ENCODE data around the gene LIPT2. TPM values are rescaled to one million over a fixed set of nuclear protein-coding genes. Genes with fewer than 3 reads are reported as not detected.

The LIPT2 gene
- total and polyA plus RNA-seq, 4 donors = 2.3 to 6.2 (median 3.5) TPM

GRCh38 chr11:74460481-74461154 lies 32.9 kb downstream of the LIPT2 start:
- H3K27ac ChIP-seq (ENCODE audit: low read depth, low read length) = no peak overlapping the region

GRCh38 chr11:74460065-74460464 lies 33.5 kb downstream of the LIPT2 start:
- Histone ChIP-seq H3K4me3 (ENCODE audit: low read depth, low read length) (no peak overlapping the region), H3K27ac (ENCODE audit: low read depth, low read length) (no peak overlapping the region), H3K9me3 (ENCODE audit: control insufficient read depth, insufficient read depth, low read length) (no peaks in the 10 kb centered on the region), H3K27me3 (ENCODE audit: control insufficient read depth, insufficient read depth, low read length) (no peaks in the 10 kb centered on the region), H3K36me3 (ENCODE audit: control insufficient read depth, insufficient read depth, low read length) (no peaks in the 10 kb centered on the region), H3K4me1 (ENCODE audit: control insufficient read depth, insufficient read depth, low read length) (no peaks in the 10 kb centered on the region)
- no peak for DNase-seq (ENCODE audit: low read depth in 4 of 6, low spot score in 6 of 6)
- WGBS (ENCODE audit: insufficient coverage) = 96% methylated on average over 2 of the region's 4 CpGs

More at GRCh38 chr11:74460481-74461154, 32.9 kb downstream of the LIPT2 start:
- H3K27me3 ChIP-seq (ENCODE audit: control insufficient read depth, insufficient read depth, low read length) = no peaks in the 10 kb centered on the region
- no peaks in the 10 kb centered on the region for H3K36me3 ChIP-seq (ENCODE audit: control insufficient read depth, insufficient read depth, low read length)
- WGBS (ENCODE audit: insufficient coverage) = 97% methylated on average over 2 of the region's 2 CpGs
- no peaks in the 10 kb centered on the region for H3K4me1 ChIP-seq (ENCODE audit: control insufficient read depth, insufficient read depth, low read length)
- no peaks in the 10 kb centered on the region for H3K9me3 ChIP-seq (ENCODE audit: control insufficient read depth, insufficient read depth, low read length)
- no peak overlapping the region for H3K4me3 ChIP-seq (ENCODE audit: low read depth, low read length)
- no peak for DNase-seq (ENCODE audit: low read depth in 4 of 6, low spot score in 6 of 6)

- no peaks in the 10 kb centered on the region for H3K4me1 ChIP-seq (ENCODE audit: control insufficient read depth, insufficient read depth, low read length)
- no peaks in the 10 kb centered on the region for H3K9me3 ChIP-seq (ENCODE audit: control insufficient read depth, insufficient read depth, low read length)
- 33% methylated on average over 1 of the region's 1 CpG for WGBS (ENCODE audit: insufficient coverage)
- no peak overlapping the region for H3K27ac ChIP-seq (ENCODE audit: low read depth, low read length)
- H3K4me3 ChIP-seq (ENCODE audit: low read depth, low read length) = no peak overlapping the region
- DNase-seq (ENCODE audit: low read depth in 4 of 6, low spot score in 6 of 6) = no peak
- H3K36me3 ChIP-seq (ENCODE audit: control insufficient read depth, insufficient read depth, low read length) = no peaks in the 10 kb centered on the region
- H3K27me3 ChIP-seq (ENCODE audit: control insufficient read depth, insufficient read depth, low read length) = no peaks in the 10 kb centered on the region
Measured at GRCh38 chr11:74459584-74459983, 33.9 kb downstream of the LIPT2 start.

GRCh38 chr11:74457356-74457755 lies 36.2 kb downstream of the LIPT2 start:
- no peaks in the 10 kb centered on the region for H3K36me3 ChIP-seq (ENCODE audit: control insufficient read depth, insufficient read depth, low read length)
- peak in 2 of 6 donors; percentile 30 to 76 for DNase-seq (ENCODE audit: low read depth in 4 of 6, low spot score in 6 of 6)
- H3K9me3 ChIP-seq (ENCODE audit: control insufficient read depth, insufficient read depth, low read length) = no peaks in the 10 kb centered on the region
- H3K4me3 ChIP-seq (ENCODE audit: low read depth, low read length) = no peak overlapping the region
- WGBS (ENCODE audit: insufficient coverage) = 46% methylated on average over 5 of the region's 6 CpGs
- H3K27ac ChIP-seq (ENCODE audit: low read depth, low read length) = no peak overlapping the region
- H3K4me1 ChIP-seq (ENCODE audit: control insufficient read depth, insufficient read depth, low read length) = no peaks in the 10 kb centered on the region
- no peaks in the 10 kb centered on the region for H3K27me3 ChIP-seq (ENCODE audit: control insufficient read depth, insufficient read depth, low read length)

GRCh38 chr11:74453373-74453975 lies 40.0 kb downstream of the LIPT2 start:
- H3K27me3 ChIP-seq (ENCODE audit: control insufficient read depth, insufficient read depth, low read length) = no peaks in the 10 kb centered on the region
- H3K36me3 ChIP-seq (ENCODE audit: control insufficient read depth, insufficient read depth, low read length) = no peaks in the 10 kb centered on the region
- H3K4me1 ChIP-seq (ENCODE audit: control insufficient read depth, insufficient read depth, low read length) = no peaks in the 10 kb centered on the region
- no peak overlapping the region for H3K4me3 ChIP-seq (ENCODE audit: low read depth, low read length)
- DNase-seq (ENCODE audit: low read depth in 4 of 6, low spot score in 6 of 6) = peak in 2 of 6 donors; percentile 23 to 51
- H3K9me3 ChIP-seq (ENCODE audit: control insufficient read depth, insufficient read depth, low read length) = no peaks in the 10 kb centered on the region
- 41% methylated on average over 7 of the region's 10 CpGs for WGBS (ENCODE audit: insufficient coverage)
- no peak overlapping the region for H3K27ac ChIP-seq (ENCODE audit: low read depth, low read length)

- H3K4me3 ChIP-seq (ENCODE audit: low read depth, low read length) = no peak overlapping the region
- H3K27me3 ChIP-seq (ENCODE audit: control insufficient read depth, insufficient read depth, low read length) = no peaks in the 10 kb centered on the region
- no peak overlapping the region for H3K27ac ChIP-seq (ENCODE audit: low read depth, low read length)
- DNase-seq (ENCODE audit: low read depth in 4 of 6, low spot score in 6 of 6) = no peak
- no peaks in the 10 kb centered on the region for H3K9me3 ChIP-seq (ENCODE audit: control insufficient read depth, insufficient read depth, low read length)
- no peaks in the 10 kb centered on the region for H3K36me3 ChIP-seq (ENCODE audit: control insufficient read depth, insufficient read depth, low read length)
- no peaks in the 10 kb centered on the region for H3K4me1 ChIP-seq (ENCODE audit: control insufficient read depth, insufficient read depth, low read length)
- 83% methylated on average over 2 of the region's 3 CpGs for WGBS (ENCODE audit: insufficient coverage)
Measured at GRCh38 chr11:74452366-74452765, 41.2 kb downstream of the LIPT2 start.

- H3K9me3 ChIP-seq (ENCODE audit: control insufficient read depth, insufficient read depth, low read length) = no peaks in the 10 kb centered on the region
- no peak for DNase-seq (ENCODE audit: low read depth in 4 of 6, low spot score in 6 of 6)
- WGBS (ENCODE audit: insufficient coverage) = 95% methylated on average over 3 of the region's 6 CpGs
- H3K4me3 ChIP-seq (ENCODE audit: low read depth, low read length) = no peak overlapping the region
- H3K27ac ChIP-seq (ENCODE audit: low read depth, low read length) = no peak overlapping the region
- no peaks in the 10 kb centered on the region for H3K36me3 ChIP-seq (ENCODE audit: control insufficient read depth, insufficient read depth, low read length)
- no peaks in the 10 kb centered on the region for H3K4me1 ChIP-seq (ENCODE audit: control insufficient read depth, insufficient read depth, low read length)
- no peaks in the 10 kb centered on the region for H3K27me3 ChIP-seq (ENCODE audit: control insufficient read depth, insufficient read depth, low read length)
Measured at GRCh38 chr11:74450318-74450717, 43.2 kb downstream of the LIPT2 start.

- no peak overlapping the region for H3K4me3 ChIP-seq (ENCODE audit: low read depth, low read length)
- DNase-seq (ENCODE audit: low read depth in 4 of 6, low spot score in 6 of 6) = peak; percentile 59 to 95 (median 64)
- no peak overlapping the region for H3K27ac ChIP-seq (ENCODE audit: low read depth, low read length)
- WGBS (ENCODE audit: insufficient coverage) = 92% methylated on average over 2 of the region's 2 CpGs
- H3K9me3 ChIP-seq (ENCODE audit: control insufficient read depth, insufficient read depth, low read length) = no peaks in the 10 kb centered on the region
- no peaks in the 10 kb centered on the region for H3K4me1 ChIP-seq (ENCODE audit: control insufficient read depth, insufficient read depth, low read length)
- H3K36me3 ChIP-seq (ENCODE audit: control insufficient read depth, insufficient read depth, low read length) = no peaks in the 10 kb centered on the region
- no peaks in the 10 kb centered on the region for H3K27me3 ChIP-seq (ENCODE audit: control insufficient read depth, insufficient read depth, low read length)
Measured at GRCh38 chr11:74449369-74449931, 44.1 kb downstream of the LIPT2 start.

GRCh38 chr11:74447720-74448119 lies 45.8 kb downstream of the LIPT2 start:
- Histone ChIP-seq H3K9me3 (ENCODE audit: control insufficient read depth, insufficient read depth, low read length) (no peaks in the 10 kb centered on the region), H3K27ac (ENCODE audit: low read depth, low read length) (no peak overlapping the region), H3K4me3 (ENCODE audit: low read depth, low read length) (no peak overlapping the region), H3K4me1 (ENCODE audit: control insufficient read depth, insufficient read depth, low read length) (no peaks in the 10 kb centered on the region), H3K27me3 (ENCODE audit: control insufficient read depth, insufficient read depth, low read length) (no peaks in the 10 kb centered on the region), H3K36me3 (ENCODE audit: control insufficient read depth, insufficient read depth, low read length) (no peaks in the 10 kb centered on the region)
- DNase-seq (ENCODE audit: low read depth in 4 of 6, low spot score in 6 of 6) = no peak

GRCh38 chr11:74446532-74446938 lies 47.0 kb downstream of the LIPT2 start:
- H3K4me3 ChIP-seq (ENCODE audit: low read depth, low read length) = no peak overlapping the region
- H3K36me3 ChIP-seq (ENCODE audit: control insufficient read depth, insufficient read depth, low read length) = no peaks in the 10 kb centered on the region
- H3K27ac ChIP-seq (ENCODE audit: low read depth, low read length) = no peak overlapping the region
- H3K9me3 ChIP-seq (ENCODE audit: control insufficient read depth, insufficient read depth, low read length) = no peaks in the 10 kb centered on the region
- no peaks in the 10 kb centered on the region for H3K4me1 ChIP-seq (ENCODE audit: control insufficient read depth, insufficient read depth, low read length)
- DNase-seq (ENCODE audit: low read depth in 4 of 6, low spot score in 6 of 6) = peak in 2 of 6 donors; percentile 5 to 44
- H3K27me3 ChIP-seq (ENCODE audit: control insufficient read depth, insufficient read depth, low read length) = no peaks in the 10 kb centered on the region
- WGBS (ENCODE audit: insufficient coverage) = no CpG with 5 or more reads among the region's 1 CpG
